Neural progenitor cell (in vitro differentiated cells): Measurements from ENCODE around the gene MAD1L1. TPM values are rescaled to one million over a fixed set of nuclear protein-coding genes. Genes with fewer than 3 reads are reported as not detected.

Experiments used
- DNase-seq: peaks from one replicate; pipeline ENCODE4 v3.0.0-alpha.2; 2016; ENCODE audit warnings: low spot score
- H2AFZ ChIP-seq: fragments of 200-600 bp; sonication (generic); replicated peaks from 2 replicates; pipeline ENCODE4 v1.6.1; 2016; ENCODE audit warnings: antibody characterized with exemption
- H3F3A ChIP-seq: fragments of 200-600 bp; sonication (generic); 2 replicates; pipeline ENCODE4 v1.6.1; 2016; ENCODE audit warnings: antibody characterized with exemption, low read depth
- H3K27ac ChIP-seq: fragments of 200-600 bp; sonication (generic); 2 replicates; pipeline ENCODE4 v1.5.1; 2016; ENCODE audit warnings: mild to moderate bottlenecking
- H3K27me3 ChIP-seq: fragments of 200-600 bp; sonication (generic); 2 replicates; pipeline ENCODE4 v1.6.1; 2016; ENCODE audit warnings: mild to moderate bottlenecking, moderate library complexity
- H3K36me3 ChIP-seq: fragments of 200-600 bp; sonication (generic); 2 replicates; pipeline ENCODE4 v1.5.1; 2016
- H3K4me1 ChIP-seq: fragments of 200-600 bp; sonication (generic); 2 replicates; pipeline ENCODE4 v1.6.1; 2016; ENCODE audit warnings: mixed run types
- H3K4me2 ChIP-seq: fragments of 200-600 bp; sonication (generic); 2 replicates; pipeline ENCODE4 v1.6.1; 2016
- H3K4me3 ChIP-seq: fragments of 200-600 bp; sonication (generic); 2 replicates; pipeline ENCODE4 v1.5.1; 2016
- H3K79me2 ChIP-seq: fragments of 200-600 bp; sonication (generic); 2 replicates; pipeline ENCODE4 v1.6.1; 2016; ENCODE audit warnings: low read depth
- H3K9ac ChIP-seq: fragments of 200-600 bp; sonication (generic); 2 replicates; pipeline ENCODE4 v1.6.1; 2016
- H3K9me3 ChIP-seq: fragments of 200-600 bp; sonication (generic); 2 replicates; pipeline ENCODE4 v1.5.1; 2016; ENCODE audit warnings: low read depth
- H4K20me1 ChIP-seq: fragments of 200-600 bp; sonication (generic); 2 replicates; pipeline ENCODE4 v1.6.1; 2016; ENCODE audit warnings: low read depth
- H3K27ac Mint-ChIP-seq: 3 replicates; pipeline ENCODE4 v1.8.0; 2021; ENCODE audit warnings: mixed read lengths
- H3K27me3 Mint-ChIP-seq: 2 replicates; pipeline ENCODE4 v1.8.0; 2022; ENCODE audit warnings: low read depth, mild to moderate bottlenecking, inconsistent platforms, moderate library complexity, mixed read lengths; ENCODE audit not compliant: insufficient read depth
- H3K36me3 Mint-ChIP-seq: 3 replicates; pipeline ENCODE4 v1.8.0; 2021; ENCODE audit warnings: mixed read lengths
- H3K4me1 Mint-ChIP-seq: 3 replicates; pipeline ENCODE4 v1.8.0; 2021; ENCODE audit warnings: mixed read lengths
- H3K4me3 Mint-ChIP-seq: 3 replicates; pipeline ENCODE4 v1.8.0; 2021; ENCODE audit warnings: mild to moderate bottlenecking, moderate library complexity, mixed read lengths
- H3K9me3 Mint-ChIP-seq: 3 replicates; pipeline ENCODE4 v1.8.0; 2020; ENCODE audit warnings: mixed read lengths
- CTCF ChIP-seq: fragments of 200-600 bp; sonication (generic); IDR thresholded peaks from 2 replicates; pipeline ENCODE4 v1.5.1; 2017; ENCODE audit warnings: antibody characterized with exemption, mild to moderate bottlenecking
- EZH2 ChIP-seq: fragments of 200-600 bp; sonication (generic); IDR thresholded peaks from 2 replicates; pipeline ENCODE4 v1.6.1; 2017; ENCODE audit warnings: antibody characterized with exemption, mild to moderate bottlenecking, moderate library complexity
- EZH2phosphoT487 ChIP-seq: fragments of 200-600 bp; sonication (generic); IDR thresholded peaks from 2 replicates; pipeline ENCODE4 v1.6.1; 2017; ENCODE audit warnings: antibody characterized with exemption
- total RNA-seq: library from RNA; depleted of rRNA; stranded (reverse); fragments of >200 nt; gene quantifications from 2 replicates; pipeline ENCODE4 v1.2.3, GENCODE V29; 2015; ENCODE audit warnings: low replicate concordance

The MAD1L1 gene
- total RNA-seq, 1 donor from 2014 or later, result 23.7 TPM

GRCh38 chr7:2181077-2181854, 51.5 kb downstream of the MAD1L1 start:
- Histone ChIP-seq H2AFZ (no peak overlapping the region), H3F3A (peaks cover 3% of the 10 kb centered on the region), H3K27me3 (no peaks in the 10 kb centered on the region), H3K4me2 (no peak overlapping the region), H3K9ac (no peak overlapping the region), H3K4me3 (no peak overlapping the region), H3K79me2 (peaks cover 4% of the 10 kb centered on the region), H3K36me3 (no peaks in the 10 kb centered on the region), H3K9me3 (no peaks in the 10 kb centered on the region), H3K4me1 (no peaks in the 10 kb centered on the region), H3K27ac (no peak overlapping the region), H4K20me1 (no peaks in the 10 kb centered on the region)
- Mint-ChIP-seq H3K27ac (no peak overlapping the region), H3K27me3 (no peaks in the 10 kb centered on the region), H3K9me3 (no peaks in the 10 kb centered on the region), H3K4me3 (no peak overlapping the region), H3K36me3 (peaks cover 19% of the 10 kb centered on the region), H3K4me1 (no peaks in the 10 kb centered on the region)
- DNase-seq, result no peak
- TF ChIP-seq EZH2 (no peak), CTCF (no peak), EZH2phosphoT487 (no peak)

GRCh38 chr7:2180081-2180480, 52.7 kb downstream of the MAD1L1 start:
- TF ChIP-seq EZH2phosphoT487 (no peak), EZH2 (no peak), CTCF (no peak)
- Histone ChIP-seq H3K4me3 (no peak overlapping the region), H3K9ac (no peak overlapping the region), H3K9me3 (no peaks in the 10 kb centered on the region), H3F3A (peaks cover 3% of the 10 kb centered on the region), H2AFZ (no peak overlapping the region), H3K36me3 (no peaks in the 10 kb centered on the region), H3K4me1 (no peaks in the 10 kb centered on the region), H3K79me2 (peaks cover 4% of the 10 kb centered on the region), H3K4me2 (no peak overlapping the region), H3K27me3 (no peaks in the 10 kb centered on the region), H3K27ac (no peak overlapping the region), H4K20me1 (no peaks in the 10 kb centered on the region)
- Mint-ChIP-seq H3K27me3 (peaks cover 2% of the 10 kb centered on the region), H3K9me3 (no peaks in the 10 kb centered on the region), H3K4me3 (no peak overlapping the region), H3K36me3 (peaks cover 22% of the 10 kb centered on the region), H3K27ac (no peak overlapping the region), H3K4me1 (no peaks in the 10 kb centered on the region)
- no peak for DNase-seq

- no peaks in the 10 kb centered on the region for H3K9me3 Mint-ChIP-seq
- H3K9ac ChIP-seq, result no peak overlapping the region
Observed at GRCh38 chr7:2175514-2175913, 57.2 kb downstream of the MAD1L1 start.

More at GRCh38 chr7:2175514-2175913, 57.2 kb downstream of the MAD1L1 start:
- no peaks in the 10 kb centered on the region for H3K27me3 ChIP-seq
- H2AFZ ChIP-seq, result no peak overlapping the region
- no peak overlapping the region for H3K4me3 ChIP-seq
- H3K4me1 ChIP-seq, result peaks cover 14% of the 10 kb centered on the region
- no peak for TF ChIP-seq EZH2
- no peak for TF ChIP-seq EZH2phosphoT487
- no peak for TF ChIP-seq CTCF
- H3K27ac ChIP-seq, result no peak overlapping the region
- Mint-ChIP-seq H3K36me3 (peaks cover 21% of the 10 kb centered on the region), H3K4me1 (peaks cover 10% of the 10 kb centered on the region), H3K4me3 (no peak overlapping the region), H3K27me3 (peaks cover 4% of the 10 kb centered on the region), H3K27ac (no peak overlapping the region)
- peaks cover 5% of the 10 kb centered on the region for H3K36me3 ChIP-seq
- no peaks in the 10 kb centered on the region for H3K79me2 ChIP-seq
- H3F3A ChIP-seq, result peaks cover 3% of the 10 kb centered on the region
- no peak overlapping the region for H3K4me2 ChIP-seq
- no peak for DNase-seq
- H4K20me1 ChIP-seq, result no peaks in the 10 kb centered on the region
- H3K9me3 ChIP-seq, result no peaks in the 10 kb centered on the region
